C4-2B (cell line): ENCODE results near the gene MYO15B.

Source experiments
- CTCF ChIP-seq: fragments of 450-650 bp; conservative IDR thresholded peaks from 2 replicates; pipeline ENCODE4 v1.5.1; 2017; ENCODE audit warnings: mild to moderate bottlenecking
- ZFX ChIP-seq: fragments of 450-650 bp; IDR thresholded peaks from 2 replicates; pipeline ENCODE4 v1.6.1; 2017

GRCh38 chr17:75571885-75572215 lies 15.8 kb upstream of the MYO15B start:
- no peak for TF ChIP-seq CTCF
- TF ChIP-seq ZFX, result no peak
